GM12878 (cell line): ENCODE data around the gene MRPL30. TPM values are rescaled to one million over a fixed set of nuclear protein-coding genes. Genes with fewer than 3 reads are reported as not detected.

Source experiments
- ATAC-seq: fragments of 200-7000 bp; cut with Tn5 transposase; 3 replicates; pipeline ENCODE4 v1.9.1; 2020; ENCODE audit warnings: mild to moderate bottlenecking, moderate library complexity
- BruUV-seq: library from RNA; stranded (reverse); fragments of 400-500 nt; replicated peaks from 2 replicates; lab custom pipeline; 2021; lab: Mats Ljungman, UMichigan
- CTCF ChIA-PET: fragments of 300-600 bp; sonication (Branson Sonifier 250); formaldehyde crosslinking; extraction: SDS; loops from one replicate; lab custom pipeline; 2021; ENCODE audit warnings: inconsistent platforms; lab: Yijun Ruan, JAX
- POLR2A ChIA-PET: fragments of 350-600 bp; formaldehyde crosslinking; extraction: SDS; loops from one replicate; lab custom pipeline; 2021; ENCODE audit warnings: inconsistent platforms; lab: Charles Lee
- RAD21 ChIA-PET: fragments of 300-600 bp; sonication (Branson Sonifier 250); formaldehyde crosslinking; loops from one replicate; lab custom pipeline; 2023; ENCODE audit warnings: antibody characterized with exemption; ENCODE audit not compliant: unreplicated experiment; lab: Charles Lee
- SMC1A ChIA-PET: fragments of 300-600 bp; sonication (Branson Sonifier 250); formaldehyde crosslinking; loops from one replicate; lab custom pipeline; 2023; ENCODE audit not compliant: unreplicated experiment, uncharacterized antibody; lab: Charles Lee
- DNase-seq: peaks from one replicate; pipeline ENCODE4 v3.0.0-alpha.2; 2011; ENCODE audit warnings: low read depth, low spot score
- FAIRE-seq: peaks from 3 replicates; lab custom pipeline; 2011; peaks lifted over from hg19 to GRCh38; lab: Jason Lieb, UNC
- H2AFZ ChIP-seq: 2 replicates; pipeline ENCODE4 v1.6.0; 2011; ENCODE audit warnings: low read depth, low read length, control low read depth; ENCODE audit not compliant: control insufficient read depth
- H3K27ac ChIP-seq: 2 replicates; pipeline ENCODE4 v1.5.1; 2011; ENCODE audit warnings: control low read depth; ENCODE audit not compliant: control insufficient read depth, insufficient read depth
- H3K27me3 ChIP-seq, 2 experiments: replicated peaks in 1 of 2; 2 replicates each; pipeline versions ENCODE4 v1.6.0 to v1.6.1; 2011; ENCODE audit warnings: low read length in 1 of 2; ENCODE audit not compliant: control insufficient read depth in 2 of 2, insufficient read depth in 2 of 2
- H3K36me3 ChIP-seq, 2 experiments: 2 replicates each; pipeline ENCODE4 v1.5.1; 2011; ENCODE audit warnings: low read length in 1 of 2; ENCODE audit not compliant: control insufficient read depth in 2 of 2, insufficient read depth in 2 of 2
- H3K4me1 ChIP-seq: 2 replicates; pipeline ENCODE4 v1.6.1; 2011; ENCODE audit warnings: mild to moderate bottlenecking, low read length, moderate library complexity, mixed read lengths; ENCODE audit not compliant: control insufficient read depth, insufficient read depth
- H3K4me2 ChIP-seq: 2 replicates; pipeline ENCODE4 v1.6.0; 2011; ENCODE audit warnings: control low read depth; ENCODE audit not compliant: control insufficient read depth, insufficient read depth
- H3K4me3 ChIP-seq: fragments of 200-600 bp; sonication (generic); 2 replicates; pipeline ENCODE4 v1.5.1; 2016
- H3K79me2 ChIP-seq: 2 replicates; pipeline ENCODE4 v1.6.0; 2011; ENCODE audit warnings: low read length; ENCODE audit not compliant: control insufficient read depth, insufficient read depth
- H3K9ac ChIP-seq: 2 replicates; pipeline ENCODE4 v1.8.0; 2011; ENCODE audit warnings: low read length, control low read depth, mixed read lengths; ENCODE audit not compliant: control insufficient read depth, insufficient read depth
- H3K9me3 ChIP-seq: replicated peaks from 3 replicates; pipeline ENCODE4 v1.5.1; 2011; ENCODE audit warnings: mild to moderate bottlenecking, low read length; ENCODE audit not compliant: control insufficient read depth, insufficient read depth
- H4K20me1 ChIP-seq: 2 replicates; pipeline ENCODE4 v1.6.0; 2011; ENCODE audit not compliant: control insufficient read depth, insufficient read depth
- CEBPB ChIP-seq, 2 experiments: fragments of 150-350 bp in 1 of 2; IDR thresholded peaks; 2 replicates each; pipeline ENCODE4 v1.6.1; 2012 to 2014; ENCODE audit warnings: low read depth in 2 of 2, low read length in 2 of 2, borderline replicate concordance in 1 of 2, inconsistent platforms in 1 of 2
- DPF2 ChIP-seq: fragments of 450-650 bp; IDR thresholded peaks from 2 replicates; pipeline ENCODE4 v1.6.1; 2017; ENCODE audit warnings: mild to moderate bottlenecking
- FOXK2 ChIP-seq: fragments of 450-650 bp; IDR thresholded peaks from 2 replicates; pipeline ENCODE4 v1.6.1; 2017; ENCODE audit warnings: mild to moderate bottlenecking, moderate library complexity
- GABPA ChIP-seq: IDR thresholded peaks from 2 replicates; pipeline ENCODE4 v1.6.1; 2014; ENCODE audit warnings: antibody characterized with exemption, low read depth, mild to moderate bottlenecking, inconsistent platforms
- GATAD2B ChIP-seq: fragments of 450-650 bp; conservative IDR thresholded peaks from 2 replicates; pipeline ENCODE4 v1.6.1; 2017; ENCODE audit warnings: low read depth, mild to moderate bottlenecking, moderate library complexity
- HCFC1 ChIP-seq: fragments of 150-350 bp; IDR thresholded peaks from 2 replicates; pipeline ENCODE4 v1.6.1; 2014; ENCODE audit warnings: low read length
- IKZF2 ChIP-seq, 2 experiments: fragments of 450-650 bp; IDR thresholded peaks; 2 replicates each; pipeline ENCODE4 v1.6.1; 2017; ENCODE audit warnings: mild to moderate bottlenecking in 2 of 2, moderate library complexity in 2 of 2
- IRF5 ChIP-seq: fragments of 450-650 bp; IDR thresholded peaks from 2 replicates; pipeline ENCODE4 v1.6.1; 2017; ENCODE audit warnings: borderline replicate concordance
- KDM1A ChIP-seq: fragments of 200-600 bp; sonication (generic); IDR thresholded peaks from 2 replicates; pipeline ENCODE4 v1.6.1; 2016; ENCODE audit warnings: borderline replicate concordance
- NBN ChIP-seq: fragments of 450-650 bp; IDR thresholded peaks from 2 replicates; pipeline ENCODE4 v1.6.1; 2016
- PBX3 ChIP-seq: IDR thresholded peaks from 2 replicates; pipeline ENCODE4 v1.6.1; 2011; ENCODE audit warnings: mild to moderate bottlenecking, low read depth, low read length, moderate library complexity; ENCODE audit not compliant: insufficient replicate concordance
- PML ChIP-seq: IDR thresholded peaks from 2 replicates; pipeline ENCODE4 v1.6.1; 2012; ENCODE audit warnings: low read length, inconsistent platforms
- RCOR1 ChIP-seq: conservative IDR thresholded peaks from 2 replicates; pipeline ENCODE4 v1.6.1; 2012; ENCODE audit warnings: low read depth, low read length, improper control_type of control experiment
- SP1 ChIP-seq: IDR thresholded peaks from one replicate; pipeline ENCODE4 v1.6.1; 2011; ENCODE audit warnings: low read depth, low read length
- TCF12 ChIP-seq: IDR thresholded peaks from 2 replicates; pipeline ENCODE4 v1.6.1; 2011; ENCODE audit warnings: low read depth, mild to moderate bottlenecking, low read length
- WRNIP1 ChIP-seq: IDR thresholded peaks from 2 replicates; pipeline ENCODE4 v1.6.1; 2011; ENCODE audit warnings: low read depth, low read length, improper control_type of control experiment, borderline replicate concordance
- ZNF384 ChIP-seq: IDR thresholded peaks from 2 replicates; pipeline ENCODE4 v1.6.1; 2012; ENCODE audit warnings: low read depth, mild to moderate bottlenecking, low read length, improper control_type of control experiment, borderline replicate concordance
- WGBS: methylation state at CpG from one replicate; pipeline ENCODE4 v1.1.6; 2016; ENCODE audit warnings: low lambda C conversion rate; ENCODE audit not compliant: insufficient replicate concordance, insufficient coverage; ENCODE audit errors: missing lambda C conversion rate; 5-methylcytosine and 5-hydroxymethylcytosine counted together
- in situ Hi-C: fragments of 300-500 bp; cut with MboI; formaldehyde crosslinking; loops from 9 replicates; pipeline ENCODE4 v1.14.3; 2018; ENCODE audit warnings: mixed read lengths
- intact Hi-C: fragments of 100-400 bp; cut with micrococcal nuclease; formaldehyde crosslinking; loops from one replicate; pipeline ENCODE4 v1.14.2; 2022; ENCODE audit not compliant: unreplicated experiment
- polyA plus RNA-seq, 11 experiments: library from polyadenylated mRNA; depleted of rRNA in 4 of 11; unstranded in 6 of 11; stranded (reverse) in 5 of 11; fragments of >200 nt; fragmentation: Nextera tagmentation in 4 of 11; fragmentation: Illumina TruSeq in 1 of 11; extraction: Ambion mirVana in 4 of 11; extraction: Trizol in 1 of 11; gene quantifications; 1 replicate in 1 of 11; 2 replicates in 10 of 11; pipeline versions ENCODE4 v1.2.1 to v1.2.3, GENCODE V29; 2011 to 2016; ENCODE audit warnings: inconsistent platforms in 2 of 11, missing spikeins in 2 of 11, low read depth in 1 of 11
- total RNA-seq, 4 experiments: library from RNA; depleted of rRNA in 3 of 4; stranded (reverse); fragments of >200 nt in 3 of 4; fragmentation: Illumina TruSeq in 1 of 4; extraction: Trizol in 1 of 4; gene quantifications; 2 replicates each; pipeline versions ENCODE4 v1.2.1 to v1.2.3, GENCODE V29; 2013 to 2021

MRPL30 gene
- total and polyA plus RNA-seq, 10 of the 15 experiments (the other 5 are each of a cell fraction or from before 2014, with no cell fraction given), result 33.6 to 63.3 (median 40.1) TPM

GRCh38 chr2:99166218-99166617, 14.8 kb upstream of the MRPL30 start:
- Histone ChIP-seq H3K79me2 (no peaks in the 10 kb centered on the region), H2AFZ (no peak overlapping the region), H3K4me1 (no peaks in the 10 kb centered on the region), H3K4me2 (no peak overlapping the region), H3K4me3 (no peak overlapping the region), H3K27ac (no peak overlapping the region), H3K27me3 (no peaks in the 10 kb centered on the region), H3K36me3 (peaks cover 0 to 21% of the 10 kb centered on the region in 2 experiments; a peak in 2 of 4 replicates), H3K9ac (no peak overlapping the region), H4K20me1 (no peaks in the 10 kb centered on the region), H3K9me3 (no peaks in the 10 kb centered on the region)
- DNase-seq (no peak), ATAC-seq (no peak), FAIRE-seq (no peak)
- WGBS, result 98% methylated on average over 3 of the region's 5 CpGs
- TF ChIP-seq WRNIP1 (no peak), FOXK2 (no peak), ZNF384 (no peak), KDM1A (no peak), SP1 (no peak), CEBPB (IDR thresholded peaks at IDR 0.05; ENCODE audit: borderline replicate concordance in 1 of 2, low read depth in 2 of 2, low read length in 2 of 2) (no peak), PBX3 (no peak), PML (no peak), IRF5 (no peak), TCF12 (no peak), HCFC1 (no peak), NBN (no peak), DPF2 (no peak), RCOR1 (no peak), GATAD2B (no peak), GABPA (no peak), IKZF2 (IDR thresholded peaks at IDR 0.05) (no peak)
- ChIA-PET CTCF (interaction anchor here (3.4 kb wide), 1 partner anchor 9 kb away, joined by 24 read pairs; no protein-coding TSS in a partner anchor), SMC1A (interaction anchor here (1.6 kb wide), 1 partner anchor 24 kb away, joined by 3 read pairs; the partner anchor contains the start of gene C2orf15), RAD21 (no interaction called here), POLR2A (interaction anchor here (2.6 kb wide), 1 partner anchor 26 kb away, joined by 8 read pairs; no protein-coding TSS in a partner anchor)
- intact Hi-C loops, result no loop called here
- in situ Hi-C loops, result no loop called here
- BruUV-seq, result no TSS peak
